HEK293T (cell line): ENCODE results near the gene HTR2B.
A peak's percentile ranks its signal among the peaks of the same experiment; 100 is the strongest.

Source experiments
- CTCF ChIA-PET: fragments of 350-600 bp; formaldehyde crosslinking; extraction: SDS; loops from one replicate; lab custom pipeline; 2021; ENCODE audit warnings: antibody characterized with exemption, inconsistent platforms; lab: Yijun Ruan, JAX
- POLR2A ChIA-PET: fragments of 350-600 bp; formaldehyde crosslinking; extraction: SDS; loops from one replicate; lab custom pipeline; 2020; ENCODE audit warnings: antibody characterized with exemption, inconsistent platforms; lab: Yijun Ruan, JAX
- DNase-seq: peaks from one replicate; pipeline ENCODE4 v3.0.0; 2012; ENCODE audit warnings: mixed read lengths; ENCODE audit errors: extremely low spot score
- ARNT ChIP-seq: fragments of 450-650 bp; IDR thresholded peaks from 2 replicates; pipeline ENCODE4 v1.6.1; 2017; ENCODE audit warnings: mild to moderate bottlenecking
- BHLHE40 ChIP-seq: fragments of 450-650 bp; IDR thresholded peaks from 2 replicates; pipeline ENCODE4 v1.6.1; 2016; ENCODE audit warnings: mild to moderate bottlenecking, moderate library complexity, borderline replicate concordance
- CTBP1 ChIP-seq: fragments of 450-650 bp; IDR thresholded peaks from 2 replicates; pipeline ENCODE4 v1.6.1; 2016; ENCODE audit warnings: borderline replicate concordance
- ELF4 ChIP-seq: fragments of 450-650 bp; IDR thresholded peaks from 2 replicates; pipeline ENCODE4 v1.6.1; 2017; ENCODE audit warnings: antibody characterized with exemption
- FOXA1 ChIP-seq: fragments of 450-650 bp; IDR thresholded peaks from 2 replicates; pipeline ENCODE4 v1.6.1; 2016; ENCODE audit warnings: mild to moderate bottlenecking
- FOXK2 ChIP-seq: fragments of 450-650 bp; IDR thresholded peaks from 2 replicates; pipeline ENCODE4 v1.6.1; 2016; ENCODE audit warnings: mild to moderate bottlenecking
- FOXM1 ChIP-seq: fragments of 450-650 bp; IDR thresholded peaks from 2 replicates; pipeline ENCODE4 v1.6.1; 2017; ENCODE audit warnings: mild to moderate bottlenecking, borderline replicate concordance
- HDGF ChIP-seq: fragments of 450-650 bp; IDR thresholded peaks from 2 replicates; pipeline ENCODE4 v1.6.1; 2017; ENCODE audit warnings: antibody characterized with exemption, borderline replicate concordance
- L3MBTL2 ChIP-seq: fragments of 450-650 bp; conservative IDR thresholded peaks from 2 replicates; pipeline ENCODE4 v1.6.1; 2016; ENCODE audit warnings: mild to moderate bottlenecking
- LEF1 ChIP-seq: fragments of 450-650 bp; IDR thresholded peaks from 2 replicates; pipeline ENCODE4 v1.6.1; 2017; ENCODE audit warnings: mild to moderate bottlenecking, borderline replicate concordance
- NFRKB ChIP-seq: fragments of 450-650 bp; IDR thresholded peaks from 2 replicates; pipeline ENCODE4 v1.6.1; 2016; ENCODE audit warnings: mild to moderate bottlenecking, moderate library complexity
- SP1 ChIP-seq: fragments of 450-650 bp; IDR thresholded peaks from 2 replicates; pipeline ENCODE4 v1.6.1; 2017
- SUZ12 ChIP-seq: fragments of 450-650 bp; IDR thresholded peaks from 2 replicates; pipeline ENCODE4 v1.6.1; 2016; ENCODE audit warnings: mild to moderate bottlenecking
- TARDBP ChIP-seq: fragments of 450-650 bp; IDR thresholded peaks from 2 replicates; pipeline ENCODE4 v1.6.1; 2016
- ZNF384 ChIP-seq: fragments of 450-650 bp; IDR thresholded peaks from 2 replicates; pipeline ENCODE4 v1.6.1; 2016
- TF ChIP-seq, protein P1 (sequence below): fragments of 450-650 bp; IDR thresholded peaks from 2 replicates; pipeline ENCODE4 v1.6.1; 2016

Gene HTR2B

GRCh38 chr2:231115651-231116050 is 9.2 kb downstream of the HTR2B start:
- CTCF ChIA-PET, result no interaction called here
- POLR2A ChIA-PET, result no interaction called here

DNA sequence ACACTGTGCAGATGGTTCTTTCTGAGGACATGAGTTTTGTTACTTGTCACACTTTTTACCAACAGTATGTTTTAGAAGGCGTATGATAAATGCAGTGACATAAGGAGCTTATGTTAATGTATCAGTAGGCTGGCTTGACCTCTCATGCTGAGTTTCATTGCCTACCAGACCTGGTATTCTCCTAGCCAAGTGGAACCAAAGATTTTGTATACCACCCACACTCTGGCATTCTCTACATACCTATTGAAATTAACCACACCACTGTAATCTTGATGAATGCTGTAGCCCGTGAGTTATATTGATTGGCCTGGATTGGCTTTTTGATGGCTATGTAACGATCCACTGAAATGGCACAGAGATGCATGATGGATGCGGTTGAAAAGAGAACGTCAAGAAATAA is 11.4 kb downstream of the HTR2B start:
- TF ChIP-seq ARNT (no peak), FOXM1 (no peak), FOXA1 (no peak), TARDBP (no peak), HDGF (no peak), FOXK2 (no peak), SUZ12 (no peak), LEF1 (no peak)
- TF ChIP-seq, protein P1, sequence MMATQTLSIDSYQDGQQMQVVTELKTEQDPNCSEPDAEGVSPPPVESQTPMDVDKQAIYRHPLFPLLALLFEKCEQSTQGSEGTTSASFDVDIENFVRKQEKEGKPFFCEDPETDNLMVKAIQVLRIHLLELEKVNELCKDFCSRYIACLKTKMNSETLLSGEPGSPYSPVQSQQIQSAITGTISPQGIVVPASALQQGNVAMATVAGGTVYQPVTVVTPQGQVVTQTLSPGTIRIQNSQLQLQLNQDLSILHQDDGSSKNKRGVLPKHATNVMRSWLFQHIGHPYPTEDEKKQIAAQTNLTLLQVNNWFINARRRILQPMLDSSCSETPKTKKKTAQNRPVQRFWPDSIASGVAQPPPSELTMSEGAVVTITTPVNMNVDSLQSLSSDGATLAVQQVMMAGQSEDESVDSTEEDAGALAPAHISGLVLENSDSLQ, result no peak
- no peak for DNase-seq
- ChIA-PET CTCF (no interaction called here), POLR2A (no interaction called here)

More at GRCh38 chr2:231115651-231116050, 9.2 kb downstream of the HTR2B start:
- TF ChIP-seq SUZ12, result no peak
- no peak for TF ChIP-seq FOXK2
- TF ChIP-seq ELF4, result no peak
- TF ChIP-seq SP1, result no peak
- no peak for TF ChIP-seq ARNT
- no peak for TF ChIP-seq L3MBTL2
- TF ChIP-seq, protein P1, result no peak
- TF ChIP-seq TARDBP, result no peak
- TF ChIP-seq FOXA1, result no peak
- TF ChIP-seq NFRKB, result no peak
- DNase-seq, result no peak

GRCh38 chr2:231111987-231112386 is 12.9 kb downstream of the HTR2B start:
- POLR2A ChIA-PET, result no interaction called here

GRCh38 chr2:231110551-231110950 is 14.3 kb downstream of the HTR2B start:
- TF ChIP-seq CTBP1, result no peak
- no peak for TF ChIP-seq ZNF384
- TF ChIP-seq FOXA1, result no peak
- TF ChIP-seq SP1, result no peak
- no peak for TF ChIP-seq LEF1
- no peak for TF ChIP-seq TARDBP
- no peak for TF ChIP-seq FOXM1
- POLR2A ChIA-PET, result no interaction called here
- no peak for DNase-seq
- CTCF ChIA-PET, result interaction anchor here (0.6 kb wide), 1 partner anchor 15 kb away, joined by 3 read pairs; the partner anchor contains the start of gene HTR2B

More at GRCh38 chr2:231111987-231112386, 12.9 kb downstream of the HTR2B start:
- no peak for DNase-seq
- no peak for TF ChIP-seq L3MBTL2
- no peak for TF ChIP-seq ARNT
- no peak for TF ChIP-seq BHLHE40
- no peak for TF ChIP-seq NFRKB
- no peak for TF ChIP-seq HDGF
- TF ChIP-seq FOXA1, result no peak
- no peak for TF ChIP-seq LEF1
- TF ChIP-seq FOXK2, result no peak
- TF ChIP-seq, protein P1, result no peak
- TF ChIP-seq CTBP1, result no peak
- no peak for TF ChIP-seq ELF4
- no peak for TF ChIP-seq SUZ12
- CTCF ChIA-PET, result no interaction called here

GRCh38 chr2:231104115-231104713 is 20.6 kb downstream of the HTR2B start:
- ChIA-PET POLR2A (interaction anchor here (1.3 kb wide), 1 partner anchor 12 kb away, joined by 3 read pairs; no protein-coding TSS in a partner anchor), CTCF (interaction anchor here (0.8 to 1.3 kb wide), 7 partner anchors 26 to 348 kb away, joined by 3 to 6 read pairs (median 3); no protein-coding TSS in a partner anchor)
- peak; percentile 51 for DNase-seq
- TF ChIP-seq HDGF (no peak), TARDBP (no peak), SP1 (no peak), FOXM1 (no peak), ELF4 (no peak), ARNT (no peak), FOXA1 (no peak), NFRKB (no peak), SUZ12 (no peak), BHLHE40 (no peak), LEF1 (no peak), FOXK2 (no peak), L3MBTL2 (no peak), ZNF384 (no peak), CTBP1 (no peak)
- TF ChIP-seq, protein P1, result no peak

GRCh38 chr2:231102772-231103171 is 22.1 kb downstream of the HTR2B start:
- CTCF ChIA-PET, result interaction anchor here (0.9 to 2.3 kb wide), 2 partner anchors 26 to 90 kb away, joined by 3 to 9 read pairs; no protein-coding TSS in a partner anchor
- no peak for DNase-seq
- no peak for TF ChIP-seq L3MBTL2
- TF ChIP-seq CTBP1, result no peak
- no peak for TF ChIP-seq FOXA1
- TF ChIP-seq FOXM1, result no peak
- TF ChIP-seq SP1, result no peak
- TF ChIP-seq ELF4, result no peak
- TF ChIP-seq ZNF384, result no peak
- no peak for TF ChIP-seq SUZ12
- TF ChIP-seq HDGF, result no peak
- no peak for TF ChIP-seq NFRKB
- TF ChIP-seq, protein P1, result no peak
- TF ChIP-seq FOXK2, result no peak
- no peak for TF ChIP-seq BHLHE40
- TF ChIP-seq TARDBP, result no peak
- TF ChIP-seq LEF1, result no peak
- TF ChIP-seq ARNT, result no peak
- POLR2A ChIA-PET, result interaction anchor here (0.8 to 1.1 kb wide), 2 partner anchors 95 to 350 kb away, joined by 3 read pairs; partner anchors contain the start of gene ARMC9
